Posterior vena cava (tissue), 2 donors: Measurements from ENCODE around the gene IL17D. TPM values are rescaled to one million over a fixed set of nuclear protein-coding genes. Genes with fewer than 3 reads are reported as not detected.
"Not testable (repeated sequence)": the region's sequence is repeated elsewhere in the genome, so short reads cannot be mapped to it uniquely, and the experiment has no call there.

Source experiments
- DNase-seq: peaks from one replicate; pipeline ENCODE4 v3.0.0-alpha.2; 2020; ENCODE audit warnings: low spot score
- intact Hi-C, 2 donors: fragments of 100-400 bp; cut with DNase I; formaldehyde crosslinking; loops; one replicate each; pipeline versions ENCODE4 v1.14.1 to v1.14.2; 2022 to 2023
- long read RNA-seq, 2 donors: library from polyadenylated mRNA; unstranded; transcript quantifications; one replicate each; pipeline ENCODE4 v2.0.0, GENCODE V29; 2020 to 2021
- total RNA-seq, 2 donors: library from RNA; stranded (reverse); fragmentation: NEBNext Ultra II Directional; extraction: Animal tissue kit (Norgen Biotek cat#: 25700); gene quantifications; one replicate each; pipeline ENCODE4 v1.2.1, GENCODE V29; 2021
- donor health status: DM: yes; HTN: yes; CAD: no.
- donor health status: DM: yes; HTN: yes; CAD: no.

IL17D gene, protein sequence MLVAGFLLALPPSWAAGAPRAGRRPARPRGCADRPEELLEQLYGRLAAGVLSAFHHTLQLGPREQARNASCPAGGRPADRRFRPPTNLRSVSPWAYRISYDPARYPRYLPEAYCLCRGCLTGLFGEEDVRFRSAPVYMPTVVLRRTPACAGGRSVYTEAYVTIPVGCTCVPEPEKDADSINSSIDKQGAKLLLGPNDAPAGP
- total RNA-seq, result 1 to 10 TPM; 9.2 to 9.8 TPM
- long read RNA-seq, donor 1, partial matches to known transcripts, result 8 of 13 reads
- long read RNA-seq, donor 1, other reads (novel, unspliced or antisense), result 5 of 13 reads
- long read RNA-seq, donor 2, partial matches to known transcripts, result 6 of 8 reads
- long read RNA-seq, donor 2, other reads (novel, unspliced or antisense), result 2 of 8 reads

GRCh38 chr13:20702915-20703779 lies at the start of gene IL17D:
Gene IL17D, plus strand, starts transcription at chr13:20703699. Its CDS starts 303 bp downstream, at chr13:20704002.
- intact Hi-C loops, result loop anchor here in 1 of 2 donors (10.0 kb wide), 1 partner anchor 222 kb away; no protein-coding TSS in a partner anchor
- DNase-seq, result no peak

DNA sequence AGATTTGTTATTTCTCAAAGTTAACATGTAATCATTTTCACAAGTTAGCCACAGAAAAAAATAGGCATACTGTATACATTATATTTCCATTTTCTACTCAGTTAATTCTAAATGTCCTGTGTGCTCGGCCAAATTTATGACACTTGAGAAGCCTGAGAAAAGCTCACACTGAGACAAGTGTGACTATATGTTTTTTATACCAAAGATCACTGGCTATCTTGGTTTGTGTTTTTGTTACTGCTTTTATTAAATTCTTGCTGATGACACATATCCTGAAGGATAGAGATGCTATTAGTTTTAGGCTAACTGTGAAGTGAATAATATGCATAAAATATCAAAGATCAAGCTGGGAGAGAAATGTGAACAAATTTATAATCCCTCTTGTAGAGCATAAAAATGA lies 49.3 kb upstream of the IL17D start:
- intact Hi-C loops, result no loop called here
- DNase-seq, result no peak

- DNase-seq, result no peak
- intact Hi-C loops, result no loop called here
These were observed 45.0 kb upstream of the IL17D start for GRCh38 chr13:20658451-20659040.

DNA sequence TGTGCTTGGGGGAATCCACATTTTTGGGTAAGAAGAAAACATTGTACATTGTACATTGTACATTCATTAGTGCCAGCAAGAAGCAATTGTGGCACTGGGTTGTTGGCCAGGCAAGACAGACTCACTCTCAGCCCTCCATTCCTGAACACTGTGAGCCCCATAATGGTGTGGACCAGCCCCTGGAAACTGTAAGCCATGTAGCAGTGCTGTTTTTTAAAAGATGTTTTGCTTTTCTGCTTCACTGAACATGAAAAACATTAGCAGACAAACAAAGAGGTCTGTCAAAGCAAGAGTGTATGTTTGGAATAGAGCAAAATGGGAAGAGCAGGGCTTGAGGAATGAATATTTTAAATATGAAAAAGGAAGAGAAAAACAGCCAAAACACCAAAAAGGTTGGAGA lies 39.1 kb upstream of the IL17D start:
- intact Hi-C loops, result no loop called here

DNA sequence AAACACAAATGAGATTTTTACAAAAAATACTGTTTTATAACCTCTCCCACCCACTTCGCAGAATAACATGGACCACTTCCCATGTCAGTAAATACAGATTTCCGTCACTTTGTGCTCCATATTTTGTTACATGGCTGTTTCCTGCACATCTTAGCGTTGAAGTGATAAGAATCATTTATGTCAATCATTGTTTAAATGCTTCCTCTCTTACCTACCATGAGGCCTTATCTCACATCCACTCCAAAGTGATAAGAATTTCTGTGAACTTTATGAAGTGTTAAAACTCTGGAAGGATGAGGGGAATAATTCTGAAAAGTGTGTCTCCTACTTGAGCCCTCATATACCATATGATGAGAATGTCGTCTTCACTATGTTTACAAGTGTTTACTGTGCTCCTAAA lies 36.6 kb upstream of the IL17D start:
- DNase-seq, result no peak
- intact Hi-C loops, result no loop called here

More for the DNA sequence above, 39.1 kb upstream of the IL17D start:
- no peak for DNase-seq

DNA sequence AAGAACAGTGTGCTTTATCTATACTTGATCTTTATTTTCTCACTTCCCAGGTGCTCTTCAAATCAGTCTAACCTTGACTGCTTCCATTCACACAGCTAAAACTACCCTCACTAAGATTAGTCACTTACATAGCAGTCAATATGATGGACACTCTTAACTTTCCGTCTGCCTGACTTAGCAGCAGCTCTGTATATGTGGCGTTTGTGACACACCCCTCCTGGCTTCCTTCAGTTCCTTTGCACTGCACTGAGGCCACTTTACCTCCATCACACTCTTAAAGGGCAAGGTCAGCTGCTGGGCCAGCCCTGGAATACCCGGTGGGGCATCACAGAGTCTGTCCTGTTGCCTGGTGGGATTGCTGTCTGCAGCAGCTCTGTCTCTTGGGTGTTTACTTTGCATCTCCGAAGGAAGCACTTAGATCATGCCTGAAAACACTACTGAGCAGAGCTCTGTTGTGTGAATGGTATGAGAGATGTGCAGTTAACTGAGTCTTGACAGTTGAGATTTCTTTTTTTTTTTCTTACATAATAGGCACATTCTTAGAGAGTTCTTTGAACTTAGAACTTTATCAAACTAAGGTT lies 35.6 kb upstream of the IL17D start:
- intact Hi-C loops, result no loop called here
- DNase-seq, result no peak

- no peak for DNase-seq
- intact Hi-C loops, result no loop called here
These were observed 34.3 kb upstream of the IL17D start for GRCh38 chr13:20669162-20669561.

- intact Hi-C loops, result no loop called here
These were observed 31.7 kb upstream of the IL17D start for GRCh38 chr13:20671789-20672188.

GRCh38 chr13:20672772-20673171 lies 30.7 kb upstream of the IL17D start:
- intact Hi-C loops, result no loop called here

More at GRCh38 chr13:20671789-20672188, 31.7 kb upstream of the IL17D start:
- no peak for DNase-seq

DNA sequence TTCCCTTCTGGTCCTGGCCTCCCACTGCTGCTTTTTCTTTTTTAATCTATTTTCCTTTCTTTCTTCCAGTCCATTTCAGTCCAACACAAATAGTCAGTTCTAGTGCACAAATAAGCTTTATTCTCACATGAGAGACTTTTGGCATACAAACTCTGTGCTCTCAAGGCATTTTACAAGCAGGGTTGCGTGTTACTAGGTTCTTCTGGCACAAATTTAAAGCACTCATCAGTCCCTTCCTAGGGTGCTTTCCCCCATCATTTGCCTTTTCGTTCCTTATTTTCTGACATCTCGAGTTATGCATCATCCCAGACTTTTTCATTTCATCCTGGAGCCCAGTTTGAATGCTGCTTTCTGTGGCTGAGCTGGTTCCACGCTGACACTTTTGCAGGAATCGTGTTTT lies 29.8 kb upstream of the IL17D start:
- no peak for DNase-seq
- intact Hi-C loops, result no loop called here

More at GRCh38 chr13:20672772-20673171, 30.7 kb upstream of the IL17D start:
- DNase-seq, result no peak

DNA sequence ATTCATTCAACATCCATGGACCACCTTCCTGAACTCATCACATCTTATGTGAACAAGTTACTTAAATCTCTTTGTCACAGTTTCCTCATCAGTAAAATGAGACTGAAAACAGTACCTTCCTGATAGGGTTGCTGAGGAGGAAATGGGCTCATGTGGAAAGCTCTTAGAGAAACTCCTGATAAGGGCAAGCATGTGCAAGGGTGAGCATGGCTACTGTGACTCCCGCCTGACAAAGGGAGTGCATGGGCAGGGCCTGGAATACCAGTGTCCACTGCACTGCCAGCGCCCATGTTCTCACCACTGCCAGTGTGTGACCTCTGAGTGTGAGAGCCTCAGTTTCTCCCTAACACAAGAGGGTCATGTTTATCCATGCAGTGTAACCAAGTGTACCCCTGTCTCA lies 27.3 kb upstream of the IL17D start:
- DNase-seq, result no peak
- intact Hi-C loops, result no loop called here

DNA sequence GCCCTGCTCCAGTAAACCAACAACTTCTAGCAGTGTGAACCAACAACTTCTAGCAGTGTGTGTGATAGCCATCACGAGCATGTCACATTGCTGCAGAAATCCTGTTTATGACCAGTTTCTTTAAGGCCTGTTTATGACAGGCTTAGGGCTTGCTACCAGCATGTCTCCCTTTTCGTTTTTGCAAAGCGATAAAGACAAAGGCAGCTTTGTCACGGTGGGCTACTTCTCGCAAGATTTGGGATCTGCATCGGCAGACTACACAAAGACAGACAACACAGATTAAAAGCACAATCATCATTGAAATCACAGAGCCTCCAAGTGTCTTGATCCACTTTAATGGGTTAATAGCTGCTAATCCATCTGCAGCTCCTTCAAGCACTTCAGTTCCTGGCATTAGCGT lies 24.9 kb upstream of the IL17D start:
- DNase-seq, intact Hi-C loops: not testable (repeated sequence)

- intact Hi-C loops, result no loop called here
- no peak for DNase-seq
These were observed 23.6 kb upstream of the IL17D start for GRCh38 chr13:20679879-20680278.

DNA sequence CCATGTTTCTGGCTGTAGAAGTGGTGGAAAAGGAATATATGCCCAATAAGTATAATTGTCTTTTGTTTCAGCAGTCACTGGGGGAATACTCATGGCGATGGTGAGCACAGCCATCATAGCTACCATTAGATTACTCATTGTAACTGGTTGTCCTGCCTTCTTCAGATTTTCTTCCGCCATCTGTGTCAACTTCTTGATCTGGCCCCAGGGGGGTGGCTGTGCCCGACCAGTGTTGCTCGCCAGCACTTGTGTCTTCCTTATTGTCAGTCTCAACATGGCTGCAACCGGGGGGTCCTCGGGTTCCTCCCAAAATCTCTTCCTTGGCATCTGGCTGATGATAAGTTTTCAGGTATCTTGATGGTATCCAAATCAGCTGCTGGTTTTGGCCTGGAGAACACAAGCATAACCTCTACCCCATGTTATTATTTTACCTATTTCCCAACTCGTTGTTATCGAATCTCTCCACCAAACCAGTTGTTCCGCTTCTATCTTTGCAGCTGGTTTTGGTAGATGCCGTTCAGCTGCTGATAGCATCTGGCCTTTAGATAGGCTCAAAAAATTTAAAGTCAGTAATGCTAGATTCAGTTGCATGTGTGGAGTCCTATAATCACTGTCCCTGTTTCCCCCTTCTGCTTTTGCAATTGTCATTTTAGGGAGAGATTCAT lies 23.0 kb upstream of the IL17D start:
- intact Hi-C loops, result no loop called here
- no peak for DNase-seq

- DNase-seq, intact Hi-C loops: not testable (repeated sequence)
These were observed 22.0 kb upstream of the IL17D start for GRCh38 chr13:20681481-20681880.

DNA sequence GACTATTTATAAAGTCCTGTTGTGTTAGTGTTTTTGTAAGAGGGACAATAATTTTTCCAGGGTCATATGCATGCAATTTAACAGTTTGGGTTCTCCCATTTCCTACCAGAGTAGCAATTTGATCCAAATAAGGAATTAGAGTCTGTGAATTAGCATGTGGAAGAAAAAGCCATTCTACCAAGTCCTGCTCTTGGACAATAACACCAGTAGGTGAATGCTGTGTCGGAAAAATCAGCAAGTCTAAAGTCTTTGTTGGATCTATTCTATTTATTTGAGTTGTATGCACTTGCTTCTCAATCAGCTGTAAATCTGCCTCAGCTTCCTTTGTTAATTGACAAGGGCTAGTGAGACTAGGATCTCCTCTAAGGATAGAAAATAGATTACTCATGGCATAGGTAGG lies 21.4 kb upstream of the IL17D start:
- intact Hi-C loops, result no loop called here
- no peak for DNase-seq

DNA sequence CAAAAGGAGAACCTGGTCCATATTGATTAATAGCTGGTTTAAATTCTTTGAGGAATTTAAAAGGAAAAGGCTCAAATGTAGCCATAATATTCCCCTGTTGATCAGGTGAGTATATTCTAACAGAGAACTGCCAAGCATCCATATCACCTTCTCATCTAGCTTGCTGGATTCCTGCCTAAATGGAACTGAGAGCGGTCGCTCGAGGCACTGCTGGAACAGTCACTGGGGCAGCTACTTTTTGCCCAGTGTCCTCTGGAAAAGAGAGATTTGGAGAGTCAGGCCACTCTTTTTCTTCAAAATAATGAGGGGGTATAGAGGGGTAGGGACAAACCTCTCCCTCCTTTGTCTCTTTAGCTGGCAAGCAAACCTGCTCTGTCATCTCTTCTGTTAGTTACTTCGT lies 19.5 kb upstream of the IL17D start:
- intact Hi-C loops, result no loop called here
- no peak for DNase-seq

DNA sequence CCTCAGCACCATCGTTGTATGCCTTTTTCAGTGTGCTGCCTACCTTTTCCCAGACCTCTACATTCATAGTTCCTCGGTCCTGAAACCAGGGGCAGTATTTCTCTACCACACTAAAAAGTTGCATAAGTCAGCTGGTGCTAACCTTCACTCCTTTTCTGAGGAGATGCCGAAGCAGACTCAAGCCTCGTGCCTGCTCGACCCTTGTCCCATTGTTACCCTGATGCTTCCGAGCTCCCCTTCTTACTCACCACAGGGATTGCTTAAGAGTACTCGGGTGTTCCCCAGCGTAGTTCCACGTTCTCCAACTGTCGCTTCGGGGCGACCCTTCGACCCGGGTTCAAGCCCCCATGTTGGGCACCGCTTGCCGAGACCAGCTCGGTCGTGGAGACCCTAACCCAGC lies 19.0 kb upstream of the IL17D start:
- no peak for DNase-seq
- intact Hi-C loops, result no loop called here

- intact Hi-C loops, result no loop called here
- no peak for DNase-seq
These were observed 18.4 kb upstream of the IL17D start for GRCh38 chr13:20685092-20685491.
